Measurements from ENCODE around the gene ALDH2.
A peak's percentile ranks its signal among the peaks of the same experiment; 100 is the strongest.
"Not testable (repeated sequence)": the region's sequence is repeated elsewhere in the genome, so short reads cannot be mapped to it uniquely, and the experiment has no call there.

ALDH2 gene

DNA sequence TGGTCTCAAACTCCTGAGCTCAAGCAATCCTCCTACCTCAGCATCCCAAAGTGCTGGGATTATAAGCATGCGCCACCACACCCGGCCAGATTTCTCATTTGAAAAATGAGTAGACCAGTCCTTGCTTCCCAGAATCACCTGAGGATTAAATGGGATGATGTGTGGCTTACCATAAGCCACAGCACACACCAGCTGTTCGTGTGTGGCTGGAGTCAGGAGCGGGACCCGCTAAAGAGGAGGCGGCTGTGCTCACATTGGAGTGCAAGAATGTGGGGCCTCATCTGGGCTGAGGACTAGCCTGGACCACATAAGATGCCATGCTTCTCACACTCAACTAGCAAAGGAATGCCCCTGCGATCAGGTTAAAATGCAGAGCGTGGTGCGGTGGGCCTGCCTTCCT lies 6.7 kb upstream of the ALDH2 start:
- DNase-seq: no peak

DNA sequence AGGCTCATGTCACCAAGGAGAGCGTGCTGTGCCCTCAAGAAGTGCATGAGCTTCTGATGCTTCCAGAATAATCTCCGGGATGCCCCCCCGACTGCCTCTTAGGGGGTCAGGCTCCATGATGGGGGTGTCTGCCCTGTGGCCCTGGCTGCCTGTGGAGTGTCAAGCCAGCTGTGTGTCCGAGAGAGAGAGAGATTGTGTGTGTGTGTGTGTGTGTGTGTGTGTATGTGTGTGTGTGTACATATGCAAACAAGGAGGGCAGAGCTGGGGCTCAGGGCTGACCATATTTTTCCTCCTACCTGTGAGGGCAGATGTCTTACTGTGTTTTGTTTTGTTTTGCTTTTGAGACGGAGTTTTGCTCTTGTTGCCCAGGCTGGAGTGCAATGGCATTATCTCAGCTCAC lies 5.6 kb upstream of the ALDH2 start:
- peak; percentile 83 to 86 for DNase-seq

DNA sequence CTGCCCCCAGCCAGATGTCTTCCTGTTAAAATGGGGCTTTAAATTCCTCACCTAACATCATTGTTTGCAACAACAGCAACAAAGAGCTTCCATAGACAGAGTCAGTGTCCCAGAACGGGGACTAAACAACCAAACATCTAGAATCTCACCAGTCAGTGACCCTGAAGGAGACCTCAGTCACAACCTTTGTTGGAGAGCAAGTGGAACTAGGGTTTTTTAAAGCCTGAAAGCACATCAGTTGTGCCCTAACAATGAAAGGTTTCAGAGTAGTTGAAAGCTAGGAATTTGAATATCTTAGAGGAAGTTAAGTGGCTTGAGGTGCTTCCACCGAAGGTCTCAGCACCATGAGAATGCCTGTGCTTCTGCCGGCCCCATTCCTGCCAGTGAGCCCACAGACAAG lies 5.0 kb upstream of the ALDH2 start:
- peak in 1 of 2 experiments; percentile 19 for DNase-seq

DNA sequence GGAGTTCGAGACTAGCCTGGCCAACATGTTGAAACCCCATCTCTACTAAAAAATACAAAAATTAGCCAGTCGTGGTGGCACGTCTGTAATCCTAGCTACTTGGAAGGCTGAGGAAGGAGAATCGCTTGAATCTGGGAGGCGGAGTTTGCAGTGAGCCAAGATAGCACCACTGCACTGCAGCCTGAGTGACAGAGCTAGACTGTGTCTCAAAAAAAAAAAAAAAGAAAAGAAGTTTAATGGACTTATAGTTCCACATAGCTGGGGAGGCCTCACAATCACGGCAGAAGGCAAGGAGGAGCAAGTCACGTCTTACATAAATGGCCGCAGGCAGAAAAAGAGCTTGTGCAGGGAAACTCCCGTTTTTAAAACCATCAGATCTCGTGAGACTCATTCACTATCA lies 3.2 kb upstream of the ALDH2 start:
- not testable (repeated sequence) for DNase-seq

DNA sequence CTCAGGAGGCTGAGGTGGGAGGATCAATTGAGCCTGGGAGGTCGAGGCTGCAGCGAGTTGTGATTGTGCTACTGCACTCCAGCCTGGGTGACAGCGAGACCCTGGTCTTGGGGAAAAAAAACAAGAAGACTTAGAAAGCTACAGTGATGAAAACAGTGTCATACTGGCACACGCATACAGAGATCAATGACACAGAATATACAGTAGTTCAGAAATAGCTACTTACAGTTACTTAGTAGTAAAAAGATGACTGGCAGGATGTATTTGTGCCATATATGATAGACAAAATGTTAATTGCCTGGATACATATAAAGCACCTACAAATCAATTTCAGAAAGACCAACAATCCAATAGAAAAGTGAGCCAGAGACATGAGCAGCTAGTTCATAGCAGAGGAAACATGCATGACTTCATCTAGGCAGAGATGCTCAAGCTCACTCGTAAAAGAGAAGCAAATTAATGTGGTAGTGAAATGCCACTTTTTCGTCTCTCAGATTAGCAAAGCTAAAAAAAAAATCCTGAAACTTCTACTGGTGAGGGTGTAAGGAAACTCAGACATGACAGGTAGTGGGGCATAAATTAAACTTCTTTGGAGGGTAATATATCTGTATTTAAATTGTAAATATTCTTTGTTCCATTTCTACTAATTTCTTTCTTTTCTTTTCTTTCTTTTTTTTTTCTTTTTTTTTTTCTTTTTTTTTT lies 2.5 kb upstream of the ALDH2 start:
- no peak for DNase-seq

DNA sequence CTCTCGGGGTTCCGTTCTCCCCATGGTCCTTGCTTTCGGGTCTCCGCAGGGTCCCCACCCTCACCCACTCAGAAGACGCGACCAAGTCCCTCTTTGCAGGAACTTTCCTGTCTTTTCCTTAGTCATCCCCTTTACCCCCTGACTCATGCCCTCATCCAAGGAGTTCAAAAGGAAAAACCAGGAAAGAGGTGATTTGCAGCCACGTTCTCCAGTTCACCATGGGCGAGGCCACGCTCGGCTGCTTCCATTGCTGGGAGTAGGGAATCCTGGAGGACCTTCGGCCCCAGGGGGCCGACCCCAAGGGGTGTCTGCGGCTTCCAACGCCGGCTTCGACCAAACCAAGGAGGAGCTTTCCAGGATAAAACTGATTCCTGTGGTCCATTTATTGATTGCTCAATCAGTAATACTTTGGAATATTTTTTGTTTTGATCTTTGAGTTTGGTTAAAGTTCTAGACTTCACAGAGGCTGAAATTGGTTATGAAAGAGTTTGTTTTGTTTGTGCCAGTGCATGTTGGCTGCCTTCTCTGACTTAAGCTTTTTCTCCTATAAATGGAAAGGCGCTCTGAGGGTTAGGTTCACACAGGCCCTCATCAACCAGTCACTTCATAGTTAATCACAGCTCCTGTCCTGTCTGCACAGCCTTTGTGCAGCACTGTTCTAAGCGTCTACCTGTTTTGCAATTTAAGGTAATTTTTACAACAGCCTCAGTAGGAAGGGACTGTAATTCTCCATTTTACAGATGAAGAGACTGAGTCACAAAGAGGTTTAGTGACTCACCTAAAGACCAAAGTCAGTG lies 827 bp downstream of the ALDH2 start:
- DNase-seq: peak in 1 of 2 experiments; percentile 62

DNA sequence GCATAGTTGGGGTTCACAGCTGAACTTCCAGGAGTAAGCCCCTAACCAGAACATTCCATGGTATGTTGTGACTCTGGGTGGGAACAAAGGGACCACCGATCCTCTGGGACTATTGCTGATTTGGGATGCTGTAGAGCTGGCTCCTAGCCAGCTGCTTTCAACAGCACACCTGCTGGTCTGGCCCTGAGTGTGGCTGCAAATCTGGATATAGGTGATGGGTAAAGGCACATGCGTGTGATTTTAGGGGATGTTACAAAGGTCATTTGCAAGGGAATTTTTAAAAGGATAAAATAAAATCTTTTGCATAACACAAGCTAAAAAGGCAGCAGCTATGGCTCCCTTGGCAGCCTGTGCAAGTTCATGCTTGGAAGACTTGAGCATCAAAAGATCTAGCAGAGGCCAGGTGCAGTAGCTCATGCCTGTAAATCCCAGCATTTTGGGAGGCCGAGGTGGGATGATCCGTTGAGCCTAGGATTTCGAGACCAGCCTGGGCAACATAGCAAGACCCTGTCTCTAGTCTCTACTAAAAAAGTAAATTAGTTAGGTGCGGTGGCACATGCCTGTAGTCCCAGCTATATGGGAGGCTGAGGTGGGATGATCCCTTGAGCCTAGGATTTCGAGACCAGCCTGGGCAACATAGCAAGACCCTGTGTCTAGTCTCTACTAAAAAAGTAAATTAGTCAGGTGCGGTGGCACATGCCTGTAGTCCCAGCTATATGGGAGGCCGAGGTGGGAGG lies 1.6 kb downstream of the ALDH2 start:
- peak in 1 of 2 experiments; percentile 41 for DNase-seq

DNA sequence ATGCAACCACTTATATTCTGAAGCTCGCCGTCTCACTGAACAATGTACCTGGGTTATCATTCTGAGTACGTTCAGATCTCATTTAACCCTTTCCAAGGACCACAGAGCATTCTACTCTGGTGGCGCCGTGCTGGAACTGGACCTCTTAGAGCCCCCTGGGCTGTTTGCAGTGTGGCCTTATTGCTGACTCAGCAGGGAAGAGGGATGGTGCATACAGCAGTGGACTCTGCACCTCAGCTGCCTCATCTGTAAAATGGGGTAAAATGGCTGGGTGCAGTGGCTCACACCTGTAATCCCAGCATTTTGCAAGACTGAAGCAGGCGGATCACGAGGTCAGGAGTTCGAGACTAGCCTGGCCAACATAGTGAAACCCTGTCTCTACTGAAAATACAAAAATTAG lies 2.9 kb downstream of the ALDH2 start:
- DNase-seq: no peak

DNA sequence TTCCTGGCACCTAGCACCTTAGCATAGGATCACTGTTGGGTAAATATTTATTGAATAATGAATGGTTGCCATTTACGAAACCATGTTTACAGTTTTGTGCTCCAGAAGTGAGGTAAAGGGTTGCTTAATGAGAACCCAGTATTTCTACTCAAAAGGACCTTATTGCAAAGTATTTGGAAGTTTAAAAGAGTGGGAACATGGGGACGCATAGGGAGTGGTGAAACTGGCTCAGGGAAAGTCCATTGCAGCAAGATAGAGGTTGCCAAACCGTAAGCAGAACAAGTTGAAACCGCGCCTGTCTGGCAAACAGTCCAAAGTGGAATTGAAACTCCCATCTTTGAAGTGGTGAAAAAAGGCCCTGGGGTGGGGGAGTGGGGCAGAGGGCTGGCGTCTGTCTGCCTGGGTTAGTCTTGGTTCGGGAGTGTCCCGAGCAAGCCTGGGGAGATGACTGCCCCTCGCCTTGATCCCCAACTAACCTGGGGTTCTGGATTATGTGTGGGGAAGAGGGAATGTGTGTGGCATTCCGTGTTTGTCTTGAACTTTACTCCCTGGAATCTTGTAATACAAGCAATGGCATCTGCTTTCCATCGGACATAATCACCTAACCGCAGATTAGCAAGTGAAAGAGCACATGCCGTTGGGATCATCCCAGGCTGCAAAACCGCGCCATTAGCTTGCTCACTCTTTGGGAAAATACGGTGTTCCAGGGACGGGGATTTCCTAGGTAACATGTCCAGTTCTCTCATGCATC lies 7.2 kb downstream of the ALDH2 start:
- DNase-seq: peak; percentile 80 to 90

DNA sequence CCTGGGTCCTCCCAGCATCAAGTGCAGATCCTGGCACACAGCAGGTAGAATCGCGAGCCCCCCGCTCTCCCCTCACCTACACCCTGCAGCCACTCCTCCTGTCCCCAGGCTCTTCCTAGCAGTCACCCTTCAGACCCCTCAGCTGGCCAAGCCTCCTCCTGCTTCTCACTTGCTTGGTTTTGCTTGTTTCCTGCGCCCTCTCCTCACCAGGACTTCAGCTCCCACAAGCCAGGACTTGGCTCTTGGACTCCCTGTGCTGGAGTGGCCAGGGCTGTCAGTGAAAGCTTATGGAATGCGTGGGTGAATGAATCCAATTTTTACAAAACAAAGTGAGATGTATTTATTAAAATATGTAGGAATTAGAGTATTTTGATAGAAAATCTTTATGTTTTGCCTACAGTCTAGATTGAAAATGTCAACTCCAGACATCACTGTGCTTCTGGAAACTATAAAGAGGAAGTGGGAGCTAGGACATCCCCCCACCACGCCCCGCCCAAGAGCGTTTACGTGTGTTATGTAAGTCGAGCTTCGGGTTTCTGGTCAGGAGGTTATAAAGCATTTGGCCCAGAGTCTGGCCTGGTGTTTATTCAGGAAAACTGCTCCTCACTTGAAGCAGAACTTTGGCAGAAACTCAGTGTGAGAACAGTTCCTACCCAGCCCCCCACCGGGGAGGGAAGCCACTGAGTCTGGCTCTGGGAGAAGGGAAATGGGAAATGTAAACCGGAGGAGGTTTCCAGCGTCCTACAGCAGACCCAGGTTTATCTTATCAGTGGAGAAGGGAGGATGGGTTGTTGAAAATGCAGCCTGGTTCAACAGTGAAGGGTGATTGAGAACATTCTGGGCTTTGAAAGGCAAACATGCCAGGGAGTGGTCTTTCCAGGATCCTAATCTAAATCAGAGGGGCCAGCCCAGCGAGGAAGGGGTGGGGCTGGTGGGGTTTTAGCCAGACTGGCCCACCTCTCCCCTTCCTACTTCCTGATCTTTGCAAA lies 8.8 kb downstream of the ALDH2 start:
- peak; percentile 35 to 81 for DNase-seq

DNA sequence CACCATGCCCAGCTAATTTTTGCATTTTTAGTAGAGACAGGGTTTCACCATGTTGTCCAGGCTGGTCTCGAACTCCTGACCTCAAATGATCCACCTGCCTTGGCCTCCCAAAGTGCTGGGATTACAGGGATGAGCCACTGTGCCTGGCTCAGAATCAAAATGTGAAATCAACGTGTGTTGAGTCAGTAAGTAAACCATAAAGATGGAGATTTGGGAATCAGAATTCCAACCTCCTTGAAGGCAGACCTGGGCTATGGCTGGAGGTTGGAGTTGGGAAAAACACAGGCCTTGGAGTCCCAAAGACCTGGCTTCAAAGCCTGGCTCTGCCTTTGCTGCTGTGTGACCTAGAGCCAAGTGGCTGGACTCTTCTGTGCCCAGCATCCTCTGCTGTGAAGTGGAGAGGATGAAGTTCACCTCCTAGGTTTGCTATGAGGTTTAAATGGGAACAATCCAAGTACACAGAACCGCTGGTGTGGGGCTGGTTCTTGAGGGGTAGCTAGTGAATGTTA lies 10.2 kb downstream of the ALDH2 start:
- DNase-seq: no peak

DNA sequence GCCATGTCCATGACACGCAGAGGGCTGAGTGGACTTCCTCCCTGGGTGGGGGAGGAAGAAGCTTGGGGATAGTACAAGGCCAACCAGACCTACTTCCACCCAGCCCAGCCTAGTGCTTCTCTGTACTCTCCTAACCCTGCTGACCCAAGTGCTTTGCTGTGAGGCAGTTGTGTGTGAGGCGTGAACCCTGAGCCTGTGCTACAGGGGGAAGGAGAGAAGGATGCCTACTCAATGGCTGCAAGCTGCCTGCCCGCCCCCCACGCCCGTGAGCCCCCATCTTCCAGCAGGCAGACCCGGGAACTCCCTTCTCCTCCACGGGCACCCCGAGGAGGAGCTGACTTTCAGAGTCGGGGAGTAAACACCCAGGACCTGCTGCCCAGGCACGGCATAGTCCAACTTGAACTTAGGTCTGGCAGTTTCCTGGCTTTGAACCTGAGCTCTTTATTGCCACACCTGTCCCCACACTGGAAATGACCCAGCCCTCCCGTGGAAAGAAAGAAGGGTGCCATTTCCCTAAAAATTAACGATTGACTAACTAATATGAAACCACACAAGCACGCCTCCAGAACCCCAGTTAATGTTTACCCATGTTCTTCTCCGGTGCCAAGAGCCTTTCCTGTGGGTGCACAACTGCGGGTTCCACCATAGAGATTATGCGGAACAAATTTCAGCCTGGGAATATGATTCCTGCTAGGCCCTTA lies 10.8 kb downstream of the ALDH2 start:
- DNase-seq: peak in 1 of 2 experiments; percentile 42

DNA sequence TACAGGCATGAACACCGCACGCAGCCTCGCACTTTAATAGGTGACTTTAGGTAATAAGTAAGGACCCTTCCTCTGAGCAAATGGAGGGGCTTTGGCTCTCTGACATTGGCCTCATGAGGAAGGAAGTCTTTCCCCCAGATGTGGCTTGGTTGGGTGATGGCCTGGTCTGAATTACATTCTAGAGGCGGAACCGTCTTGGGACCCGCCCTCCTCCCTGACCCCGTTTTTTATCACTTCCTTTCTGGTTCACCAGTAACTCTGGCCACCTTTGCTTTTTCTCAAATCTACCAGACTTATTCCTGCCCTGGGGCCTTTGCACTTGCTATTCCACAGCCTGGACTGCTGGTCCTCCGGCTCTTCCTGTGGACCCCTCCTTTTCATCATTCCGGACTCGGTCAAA lies 13.4 kb downstream of the ALDH2 start:
- DNase-seq: no peak

DNA sequence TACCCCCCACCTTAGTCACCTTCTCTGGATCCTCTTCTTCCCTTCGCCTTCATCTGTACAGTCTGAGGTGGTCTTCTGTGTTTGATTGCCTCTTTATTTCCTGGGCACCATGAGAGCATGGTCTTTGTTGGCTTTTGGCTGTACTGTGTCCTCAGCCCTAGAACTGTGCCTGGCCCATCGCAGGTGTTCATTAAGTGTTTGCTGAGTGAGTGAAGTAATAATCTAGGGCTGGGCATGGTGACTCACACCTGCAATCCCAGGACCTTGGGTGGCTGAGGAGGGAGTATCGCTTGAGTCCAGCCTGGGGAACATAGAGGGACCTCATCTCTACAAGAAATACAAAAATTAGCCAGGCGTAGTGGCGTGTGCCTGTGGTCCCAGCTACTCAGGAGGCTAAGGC lies 13.9 kb downstream of the ALDH2 start:
- DNase-seq: no peak

DNA sequence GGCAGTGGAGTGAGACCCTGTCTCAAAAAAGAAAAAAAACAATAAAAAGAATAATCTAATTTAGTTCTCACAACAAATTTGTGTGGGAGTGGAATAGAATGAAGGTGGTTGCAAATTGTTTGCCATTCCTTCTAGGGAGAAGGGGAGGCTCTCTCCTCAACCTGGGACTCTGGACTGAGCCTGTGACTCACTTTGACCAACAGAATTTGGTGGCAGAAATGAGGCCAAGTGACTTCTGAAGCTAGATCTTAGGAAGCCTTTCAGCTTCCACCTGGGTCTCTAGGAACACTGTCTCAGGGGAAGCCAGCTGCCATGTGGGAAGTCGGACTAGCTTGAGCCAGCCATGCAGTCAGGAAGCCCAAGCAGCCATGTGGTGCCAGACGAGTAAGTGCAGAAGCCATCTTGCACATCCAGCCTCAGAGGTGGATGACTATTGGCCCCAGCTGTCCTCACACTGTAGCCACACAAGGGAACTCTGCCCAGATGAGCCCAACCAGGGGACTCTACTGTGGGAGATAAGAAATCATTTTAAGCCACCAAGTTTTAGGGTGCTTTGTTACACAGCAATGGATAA lies 14.4 kb downstream of the ALDH2 start:
- no peak for DNase-seq

DNA sequence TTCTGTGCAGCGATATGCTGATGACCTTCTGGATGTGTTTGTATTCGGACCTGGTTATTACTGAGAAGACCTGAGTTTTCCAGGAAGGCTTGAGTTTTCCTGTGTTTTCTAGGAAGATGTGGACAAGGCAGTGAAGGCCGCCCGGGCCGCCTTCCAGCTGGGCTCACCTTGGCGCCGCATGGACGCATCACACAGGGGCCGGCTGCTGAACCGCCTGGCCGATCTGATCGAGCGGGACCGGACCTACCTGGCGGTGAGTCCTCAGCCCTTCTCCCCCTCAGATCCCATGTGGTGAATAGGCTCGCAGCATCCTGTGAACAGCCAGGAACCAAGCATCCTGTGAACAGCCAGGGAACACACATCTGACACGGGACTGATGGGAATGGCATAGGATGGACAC lies 16.3 kb downstream of the ALDH2 start:
- no peak for DNase-seq

DNA sequence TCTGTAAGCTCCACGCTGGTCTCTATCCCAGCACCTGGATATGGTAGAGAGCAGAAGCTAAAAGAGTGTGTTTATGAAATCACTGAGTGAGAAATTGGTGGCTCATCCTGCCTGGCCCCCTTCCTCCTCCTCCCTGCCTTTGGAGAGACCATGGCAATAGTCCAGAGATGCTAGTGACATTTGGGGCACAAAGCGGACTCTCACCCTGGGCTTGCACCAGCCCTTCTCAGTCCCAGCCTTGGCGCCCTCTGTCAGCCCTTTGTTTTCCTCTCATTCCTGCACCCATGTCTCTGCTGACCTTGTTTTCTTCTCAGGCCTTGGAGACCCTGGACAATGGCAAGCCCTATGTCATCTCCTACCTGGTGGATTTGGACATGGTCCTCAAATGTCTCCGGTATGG lies 18.2 kb downstream of the ALDH2 start:
- DNase-seq: no peak

DNA sequence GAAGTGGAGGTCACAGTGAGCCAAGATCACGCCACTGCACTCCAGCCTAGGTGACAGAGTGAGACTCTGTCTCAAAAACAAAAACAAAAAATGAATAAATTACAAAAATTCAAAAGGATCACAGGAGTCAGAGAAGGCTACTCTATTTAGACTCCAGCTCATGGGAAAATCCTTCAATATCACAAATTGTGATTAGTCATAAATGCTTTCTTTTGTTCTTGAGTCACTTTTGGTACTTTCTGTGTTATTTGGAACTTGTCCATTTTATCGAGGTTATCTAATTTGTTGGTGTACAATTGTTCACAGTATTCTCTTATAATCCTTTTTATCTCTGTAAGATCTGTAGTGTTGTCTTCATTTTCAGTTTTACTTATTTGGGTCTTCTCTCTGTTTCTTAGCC lies 18.9 kb downstream of the ALDH2 start:
- DNase-seq: no peak

DNA sequence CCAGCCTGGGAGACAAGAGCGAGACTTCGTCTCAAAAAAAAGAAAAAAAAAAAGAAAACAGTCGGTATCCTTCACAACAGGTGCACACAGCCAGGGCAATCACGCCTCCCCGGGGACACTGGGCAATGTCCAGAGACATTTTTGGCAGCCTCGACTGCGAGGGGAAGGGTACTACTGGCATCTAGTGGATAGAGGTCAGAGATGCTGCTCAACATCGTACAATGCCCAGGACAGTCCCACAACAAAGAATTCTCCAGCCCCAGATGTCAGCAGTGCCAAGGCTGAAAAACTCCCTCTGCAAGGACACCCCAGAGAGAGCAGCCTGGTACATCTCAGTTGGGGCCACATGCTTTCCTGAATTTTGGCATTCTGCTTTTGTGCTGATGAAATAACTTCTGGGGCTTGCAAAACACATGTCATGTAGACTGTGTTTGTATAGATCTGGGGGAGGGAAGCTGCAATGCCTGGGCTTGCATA lies 21.5 kb downstream of the ALDH2 start:
- DNase-seq: peak in 1 of 2 experiments; percentile 49

DNA sequence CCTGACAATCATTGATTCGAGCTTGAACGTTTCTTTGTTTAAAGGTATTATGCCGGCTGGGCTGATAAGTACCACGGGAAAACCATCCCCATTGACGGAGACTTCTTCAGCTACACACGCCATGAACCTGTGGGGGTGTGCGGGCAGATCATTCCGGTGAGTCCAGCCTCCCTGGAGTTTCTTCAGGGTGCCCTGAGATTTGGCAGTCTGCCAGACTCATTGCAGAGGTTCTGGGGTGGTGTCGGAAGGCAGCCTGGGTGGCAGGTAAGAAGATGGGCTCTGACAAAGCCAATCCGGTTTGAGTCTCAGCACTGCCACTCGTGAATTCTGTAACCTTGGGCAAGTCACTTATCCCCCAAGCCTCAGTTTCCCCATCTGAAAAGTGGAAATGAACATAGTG lies 23.0 kb downstream of the ALDH2 start:
- no peak for DNase-seq
